WTC11 (cell line): ENCODE measurements around the gene GALNT11. TPM values are rescaled to one million over a fixed set of nuclear protein-coding genes. Genes with fewer than 3 reads are reported as not detected.

Experiments
- ATAC-seq: fragments of 200-7000 bp; cut with Tn5 transposase; 2 replicates; pipeline ENCODE4 v1.10.0; 2021; ENCODE audit warnings: mild to moderate bottlenecking, moderate library complexity
- CTCF ChIA-PET: fragments of 300-600 bp; sonication (Branson Sonifier 250); formaldehyde crosslinking; loops from one replicate; lab custom pipeline; 2021; ENCODE audit warnings: antibody characterized with exemption; lab: Charles Lee
- POLR2A ChIA-PET: fragments of 350-600 bp; sonication (Branson Sonifier 250); formaldehyde crosslinking; loops from one replicate; lab custom pipeline; 2021; ENCODE audit warnings: antibody characterized with exemption; lab: Charles Lee
- DNase-seq: peaks from one replicate; pipeline ENCODE4 v3.0.0; 2021; ENCODE audit warnings: low spot score
- H3K27ac Mint-ChIP-seq: 2 replicates; pipeline ENCODE4 v1.8.0; 2021; ENCODE audit warnings: mixed read lengths
- H3K27me3 Mint-ChIP-seq: 2 replicates; pipeline ENCODE4 v1.8.0; 2021; ENCODE audit warnings: low read depth, mild to moderate bottlenecking, moderate library complexity, mixed read lengths
- H3K36me3 Mint-ChIP-seq: 2 replicates; pipeline ENCODE4 v1.8.0; 2021; ENCODE audit warnings: mixed read lengths
- H3K4me1 Mint-ChIP-seq: 2 replicates; pipeline ENCODE4 v1.8.0; 2022; ENCODE audit warnings: mixed read lengths
- H3K4me3 Mint-ChIP-seq: 2 replicates; pipeline ENCODE4 v1.8.0; 2021; ENCODE audit warnings: mild to moderate bottlenecking, moderate library complexity, mixed read lengths
- H3K9me3 Mint-ChIP-seq: 2 replicates; pipeline ENCODE4 v1.8.0; 2021; ENCODE audit warnings: mixed read lengths
- AFF4 ChIP-seq: sonication (generic); formaldehyde crosslinking; IDR thresholded peaks from 2 replicates; pipeline ENCODE4 v1.8.1; 2023; ENCODE audit warnings: mild to moderate bottlenecking, missing genetic modification reagents, borderline replicate concordance
- CBFB ChIP-seq: sonication (generic); formaldehyde crosslinking; IDR thresholded peaks from 2 replicates; pipeline ENCODE4 v1.8.1; 2022; ENCODE audit warnings: mild to moderate bottlenecking, low read depth, missing genetic modification reagents
- CREB1 ChIP-seq: sonication (generic); formaldehyde crosslinking; IDR thresholded peaks from 2 replicates; pipeline ENCODE4 v1.8.0; 2023; ENCODE audit warnings: mild to moderate bottlenecking, missing genetic modification reagents
- ETV6 ChIP-seq: sonication (generic); formaldehyde crosslinking; IDR thresholded peaks from 2 replicates; pipeline ENCODE4 v1.8.1; 2022; ENCODE audit warnings: mild to moderate bottlenecking, missing genetic modification reagents
- GRHL2 ChIP-seq: fragments of 250-450 bp; sonication (Bioruptor Pico); IDR thresholded peaks from 2 replicates; pipeline ENCODE4 v1.8.0; 2022; ENCODE audit warnings: mild to moderate bottlenecking, moderate library complexity; ENCODE audit not compliant: insufficient replicate concordance, severe bottlenecking
- MXD4 ChIP-seq: fragments of 250-450 bp; sonication (Bioruptor Pico); IDR thresholded peaks from 2 replicates; pipeline ENCODE4 v1.8.0; 2021; ENCODE audit warnings: mild to moderate bottlenecking, moderate library complexity, borderline replicate concordance
- NFE2L1 ChIP-seq: sonication (generic); formaldehyde crosslinking; IDR thresholded peaks from 2 replicates; pipeline ENCODE4 v1.8.1; 2023; ENCODE audit warnings: missing genetic modification reagents
- NR1H2 ChIP-seq: sonication (generic); formaldehyde crosslinking; IDR thresholded peaks from 2 replicates; pipeline ENCODE4 v1.9.0; 2021; ENCODE audit warnings: mild to moderate bottlenecking, moderate library complexity, missing genetic modification reagents
- OVOL2 ChIP-seq: fragments of 250-450 bp; sonication (Bioruptor Pico); IDR thresholded peaks from 2 replicates; pipeline ENCODE4 v1.9.0; 2021; ENCODE audit warnings: mild to moderate bottlenecking, borderline replicate concordance
- PREB ChIP-seq: sonication (generic); formaldehyde crosslinking; IDR thresholded peaks from 2 replicates; pipeline ENCODE4 v1.8.1; 2022; ENCODE audit warnings: mild to moderate bottlenecking, missing genetic modification reagents, moderate library complexity, borderline replicate concordance
- SMAD3 ChIP-seq: sonication (generic); formaldehyde crosslinking; IDR thresholded peaks from 2 replicates; pipeline ENCODE4 v1.8.0; 2022; ENCODE audit warnings: missing genetic modification reagents, mild to moderate bottlenecking, borderline replicate concordance
- TCF7 ChIP-seq: sonication (generic); formaldehyde crosslinking; IDR thresholded peaks from 2 replicates; pipeline ENCODE4 v1.8.0; 2022; ENCODE audit warnings: mild to moderate bottlenecking, low read depth, missing genetic modification reagents, moderate library complexity
- ZNF232 ChIP-seq: sonication (generic); formaldehyde crosslinking; IDR thresholded peaks from 2 replicates; pipeline ENCODE4 v1.8.0; 2022; ENCODE audit warnings: mild to moderate bottlenecking, missing genetic modification reagents
- ZNF263 ChIP-seq: sonication (generic); formaldehyde crosslinking; IDR thresholded peaks from 2 replicates; pipeline ENCODE4 v1.8.1; 2022; ENCODE audit warnings: low read depth, mild to moderate bottlenecking, moderate library complexity, missing genetic modification reagents
- total RNA-seq: library from RNA; stranded (reverse); gene quantifications from 3 replicates; pipeline ENCODE4 v1.2.3, GENCODE V29; 2021
- TF ChIP-seq, protein P1 (sequence below): sonication (generic); formaldehyde crosslinking; IDR thresholded peaks from 2 replicates; pipeline ENCODE4 v1.8.0; 2022; ENCODE audit warnings: mild to moderate bottlenecking, missing genetic modification reagents
- TF ChIP-seq, protein P2 (sequence below): sonication (generic); formaldehyde crosslinking; IDR thresholded peaks from 2 replicates; pipeline ENCODE4 v1.8.0; 2022; ENCODE audit warnings: mild to moderate bottlenecking, missing genetic modification reagents
- TF ChIP-seq, protein P3 (sequence below): sonication (generic); formaldehyde crosslinking; IDR thresholded peaks from 2 replicates; pipeline ENCODE4 v1.8.1; 2022; ENCODE audit warnings: low read depth, mild to moderate bottlenecking, moderate library complexity, missing genetic modification reagents, borderline replicate concordance
- TF ChIP-seq, protein P4 (sequence below): sonication (generic); formaldehyde crosslinking; IDR thresholded peaks from 2 replicates; pipeline ENCODE4 v1.8.1; 2023; ENCODE audit warnings: mild to moderate bottlenecking, missing genetic modification reagents, moderate library complexity
- TF ChIP-seq, protein P5 (sequence below): sonication (generic); formaldehyde crosslinking; IDR thresholded peaks from 2 replicates; pipeline ENCODE4 v1.8.1; 2022; ENCODE audit warnings: low read depth, missing genetic modification reagents, borderline replicate concordance

GALNT11 gene
- total RNA-seq, 1 experiment from 2014 or later, result 24.0 TPM

DNA sequence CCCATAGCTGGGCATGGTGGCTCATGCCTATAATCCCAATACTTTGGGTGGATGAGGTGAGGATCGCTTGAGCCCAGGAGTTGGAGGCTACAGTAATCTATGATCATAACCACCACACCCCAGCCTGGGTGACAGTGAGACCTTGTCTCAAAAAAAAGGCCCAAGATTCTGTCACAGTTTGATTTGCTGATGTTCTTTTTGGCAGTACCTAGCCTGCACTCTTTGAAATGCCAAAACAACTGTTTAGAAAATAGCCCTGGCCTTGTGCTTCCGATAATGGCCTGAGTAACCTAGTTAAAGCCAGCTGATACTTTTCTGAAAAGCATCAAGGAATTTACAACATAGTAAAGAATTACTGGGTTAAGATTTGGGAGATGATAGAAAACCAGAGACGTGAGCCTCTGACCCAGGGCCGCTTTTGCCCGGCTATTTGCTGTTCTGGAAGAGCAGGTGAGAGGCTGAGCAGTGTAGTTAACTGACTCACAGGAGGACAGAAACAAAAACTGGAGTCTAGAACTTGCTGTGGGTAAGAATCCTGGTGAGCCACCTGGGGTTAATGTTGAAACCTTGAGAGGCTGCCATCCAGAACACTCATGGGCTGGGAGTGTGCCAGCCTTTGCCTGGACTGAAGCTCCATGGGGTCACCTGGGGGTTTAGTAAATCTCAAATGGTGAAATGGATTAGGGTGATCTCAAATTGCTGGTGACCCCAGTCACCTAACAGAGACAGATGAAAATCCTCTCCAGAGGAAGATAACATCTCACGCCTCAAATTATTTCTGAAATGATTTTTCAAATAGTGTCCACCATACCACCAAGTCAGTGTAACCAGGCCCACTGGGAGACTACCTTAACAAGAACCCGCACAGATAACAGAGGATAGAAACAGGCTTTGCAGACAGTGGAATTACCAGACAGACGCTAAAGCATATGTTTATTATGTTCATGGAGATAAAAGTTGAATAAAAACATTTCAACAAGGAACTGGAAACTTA lies 51.8 kb downstream of the GALNT11 start:
- H3K27ac Mint-ChIP-seq, result peak overlapping the region; percentile 57; the same call in 1 of the 2 replicates
- no peak for TF ChIP-seq TCF7 (CRISPR knock-in tag)
- TF ChIP-seq SMAD3 (CRISPR knock-in tag), result no peak
- TF ChIP-seq, protein P1, sequence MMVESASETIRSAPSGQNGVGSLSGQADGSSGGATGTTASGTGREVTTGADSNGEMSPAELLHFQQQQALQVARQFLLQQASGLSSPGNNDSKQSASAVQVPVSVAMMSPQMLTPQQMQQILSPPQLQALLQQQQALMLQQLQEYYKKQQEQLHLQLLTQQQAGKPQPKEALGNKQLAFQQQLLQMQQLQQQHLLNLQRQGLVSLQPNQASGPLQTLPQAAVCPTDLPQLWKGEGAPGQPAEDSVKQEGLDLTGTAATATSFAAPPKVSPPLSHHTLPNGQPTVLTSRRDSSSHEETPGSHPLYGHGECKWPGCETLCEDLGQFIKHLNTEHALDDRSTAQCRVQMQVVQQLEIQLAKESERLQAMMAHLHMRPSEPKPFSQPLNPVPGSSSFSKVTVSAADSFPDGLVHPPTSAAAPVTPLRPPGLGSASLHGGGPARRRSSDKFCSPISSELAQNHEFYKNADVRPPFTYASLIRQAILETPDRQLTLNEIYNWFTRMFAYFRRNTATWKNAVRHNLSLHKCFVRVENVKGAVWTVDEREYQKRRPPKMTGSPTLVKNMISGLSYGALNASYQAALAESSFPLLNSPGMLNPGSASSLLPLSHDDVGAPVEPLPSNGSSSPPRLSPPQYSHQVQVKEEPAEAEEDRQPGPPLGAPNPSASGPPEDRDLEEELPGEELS (CRISPR knock-in tag), result no peak
- TF ChIP-seq ZNF263, result no peak
- no peak for TF ChIP-seq CREB1 (CRISPR knock-in tag)
- TF ChIP-seq, protein P2, sequence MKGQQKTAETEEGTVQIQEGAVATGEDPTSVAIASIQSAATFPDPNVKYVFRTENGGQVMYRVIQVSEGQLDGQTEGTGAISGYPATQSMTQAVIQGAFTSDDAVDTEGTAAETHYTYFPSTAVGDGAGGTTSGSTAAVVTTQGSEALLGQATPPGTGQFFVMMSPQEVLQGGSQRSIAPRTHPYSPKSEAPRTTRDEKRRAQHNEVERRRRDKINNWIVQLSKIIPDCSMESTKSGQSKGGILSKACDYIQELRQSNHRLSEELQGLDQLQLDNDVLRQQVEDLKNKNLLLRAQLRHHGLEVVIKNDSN (CRISPR knock-in tag), result no peak
- no peak for TF ChIP-seq ETV6 (CRISPR knock-in tag)
- TF ChIP-seq, protein P3, sequence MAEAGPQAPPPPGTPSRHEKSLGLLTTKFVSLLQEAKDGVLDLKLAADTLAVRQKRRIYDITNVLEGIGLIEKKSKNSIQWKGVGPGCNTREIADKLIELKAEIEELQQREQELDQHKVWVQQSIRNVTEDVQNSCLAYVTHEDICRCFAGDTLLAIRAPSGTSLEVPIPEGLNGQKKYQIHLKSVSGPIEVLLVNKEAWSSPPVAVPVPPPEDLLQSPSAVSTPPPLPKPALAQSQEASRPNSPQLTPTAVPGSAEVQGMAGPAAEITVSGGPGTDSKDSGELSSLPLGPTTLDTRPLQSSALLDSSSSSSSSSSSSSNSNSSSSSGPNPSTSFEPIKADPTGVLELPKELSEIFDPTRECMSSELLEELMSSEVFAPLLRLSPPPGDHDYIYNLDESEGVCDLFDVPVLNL (CRISPR knock-in tag), result no peak
- TF ChIP-seq MXD4, result no peak
- TF ChIP-seq, protein P4, sequence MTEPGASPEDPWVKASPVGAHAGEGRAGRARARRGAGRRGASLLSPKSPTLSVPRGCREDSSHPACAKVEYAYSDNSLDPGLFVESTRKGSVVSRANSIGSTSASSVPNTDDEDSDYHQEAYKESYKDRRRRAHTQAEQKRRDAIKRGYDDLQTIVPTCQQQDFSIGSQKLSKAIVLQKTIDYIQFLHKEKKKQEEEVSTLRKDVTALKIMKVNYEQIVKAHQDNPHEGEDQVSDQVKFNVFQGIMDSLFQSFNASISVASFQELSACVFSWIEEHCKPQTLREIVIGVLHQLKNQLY (CRISPR knock-in tag), result no peak
- no peak for TF ChIP-seq ZNF232
- no peak for TF ChIP-seq AFF4 (CRISPR knock-in tag)
- no peak for TF ChIP-seq GRHL2 (CRISPR knock-in tag)
- TF ChIP-seq, all 79 proteins: peak for 0
- Mint-ChIP-seq H3K4me3 (no peak overlapping the region), H3K4me1 (peaks cover 79% of the 10 kb centered on the region), H3K27me3 (no peaks in the 10 kb centered on the region), H3K36me3 (peaks cover 5% of the 10 kb centered on the region; the same call in 1 of the 2 replicates), H3K9me3 (peaks cover 5% of the 10 kb centered on the region; the same call in 1 of the 2 replicates)
- POLR2A ChIA-PET, result no interaction called here
- DNase-seq, result no peak
- CTCF ChIA-PET, result interaction anchor here (0.6 to 1.9 kb wide), 7 partner anchors 8 to 1116 kb away, joined by 3 to 6 read pairs (median 3); no protein-coding TSS in a partner anchor
- no peak for ATAC-seq

- Mint-ChIP-seq H3K9me3 (no peaks in the 10 kb centered on the region), H3K4me1 (peaks cover 79% of the 10 kb centered on the region), H3K4me3 (no peak overlapping the region), H3K27me3 (no peaks in the 10 kb centered on the region), H3K36me3 (no peaks in the 10 kb centered on the region), H3K27ac (no peak overlapping the region)
- CTCF ChIA-PET, result no interaction called here
- ATAC-seq (no peak), DNase-seq (no peak)
- POLR2A ChIA-PET, result no interaction called here
- TF ChIP-seq, protein P5, sequence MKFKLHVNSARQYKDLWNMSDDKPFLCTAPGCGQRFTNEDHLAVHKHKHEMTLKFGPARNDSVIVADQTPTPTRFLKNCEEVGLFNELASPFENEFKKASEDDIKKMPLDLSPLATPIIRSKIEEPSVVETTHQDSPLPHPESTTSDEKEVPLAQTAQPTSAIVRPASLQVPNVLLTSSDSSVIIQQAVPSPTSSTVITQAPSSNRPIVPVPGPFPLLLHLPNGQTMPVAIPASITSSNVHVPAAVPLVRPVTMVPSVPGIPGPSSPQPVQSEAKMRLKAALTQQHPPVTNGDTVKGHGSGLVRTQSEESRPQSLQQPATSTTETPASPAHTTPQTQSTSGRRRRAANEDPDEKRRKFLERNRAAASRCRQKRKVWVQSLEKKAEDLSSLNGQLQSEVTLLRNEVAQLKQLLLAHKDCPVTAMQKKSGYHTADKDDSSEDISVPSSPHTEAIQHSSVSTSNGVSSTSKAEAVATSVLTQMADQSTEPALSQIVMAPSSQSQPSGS, result no peak
- TF ChIP-seq NR1H2 (CRISPR knock-in tag), result no peak
- TF ChIP-seq NFE2L1 (CRISPR knock-in tag), result no peak
- no peak for TF ChIP-seq ETV6 (CRISPR knock-in tag)
- TF ChIP-seq CBFB, result no peak
- TF ChIP-seq PREB (CRISPR knock-in tag), result no peak
- no peak for TF ChIP-seq OVOL2 (CRISPR knock-in tag)
Observed at GRCh38 chr7:152078025-152078424, 52.6 kb downstream of the GALNT11 start.
